OCI-LY7 (cell line): ENCODE results near the gene NSD1. TPM values are rescaled to one million over a fixed set of nuclear protein-coding genes. Genes with fewer than 3 reads are reported as not detected.

Source experiments
- BruUV-seq: library from RNA; stranded (reverse); fragments of 400-500 nt; replicated peaks from 2 replicates; lab custom pipeline; 2021; lab: Mats Ljungman, UMichigan
- CTCF ChIA-PET: fragments of 300-600 bp; sonication (Branson Sonifier 250); formaldehyde crosslinking; loops from one replicate; lab custom pipeline; 2022; ENCODE audit warnings: antibody characterized with exemption; ENCODE audit not compliant: unreplicated experiment; lab: Charles Lee
- POLR2A ChIA-PET: fragments of 300-600 bp; sonication (Branson Sonifier 250); formaldehyde crosslinking; loops from one replicate; lab custom pipeline; 2022; ENCODE audit warnings: antibody characterized with exemption; lab: Charles Lee
- DNase-seq: peaks from one replicate; pipeline ENCODE4 v3.0.0-alpha.2; 2015; ENCODE audit warnings: low spot score
- H2AFZ ChIP-seq: fragments of 200-600 bp; sonication (generic), shearing (Covaris generic); 2 replicates; pipeline ENCODE4 v1.6.1; 2014; ENCODE audit warnings: mild to moderate bottlenecking, antibody characterized with exemption, low read length, moderate library complexity
- H3K27ac ChIP-seq: fragments of 200-600 bp; sonication (generic); 2 replicates; pipeline ENCODE4 v1.5.1; 2014; ENCODE audit warnings: mixed run types, low read depth, mild to moderate bottlenecking, moderate library complexity, low read length, inconsistent platforms; ENCODE audit not compliant: poor library complexity, severe bottlenecking
- H3K36me3 ChIP-seq: fragments of 200-600 bp; sonication (generic); 2 replicates; pipeline ENCODE4 v1.6.1; 2014; ENCODE audit warnings: mild to moderate bottlenecking, antibody characterized with exemption, low read length, moderate library complexity, mixed read lengths; ENCODE audit not compliant: insufficient read depth
- H3K4me1 ChIP-seq: fragments of 200-600 bp; sonication (generic); 2 replicates; pipeline ENCODE4 v1.5.1; 2014; ENCODE audit warnings: mild to moderate bottlenecking, low read length; ENCODE audit not compliant: insufficient read depth, poor library complexity, severe bottlenecking
- H3K4me2 ChIP-seq: fragments of 200-600 bp; sonication (generic); 2 replicates; pipeline ENCODE4 v1.6.1; 2014; ENCODE audit warnings: mild to moderate bottlenecking, low read length
- H3K4me3 ChIP-seq: fragments of 200-600 bp; sonication (generic); 2 replicates; pipeline ENCODE4 v1.5.1; 2014; ENCODE audit warnings: mild to moderate bottlenecking, low read depth, low read length; ENCODE audit not compliant: poor library complexity, severe bottlenecking
- H3K79me2 ChIP-seq: fragments of 200-600 bp; sonication (generic); 2 replicates; pipeline ENCODE4 v1.6.1; 2016; ENCODE audit warnings: low read depth, mild to moderate bottlenecking, low read length, moderate library complexity, mixed read lengths; ENCODE audit not compliant: insufficient read depth
- H3K9me2 ChIP-seq: fragments of 200-600 bp; sonication (generic); 2 replicates; pipeline ENCODE4 v1.6.1; 2016; ENCODE audit warnings: mild to moderate bottlenecking, low read length, mixed read lengths; ENCODE audit not compliant: insufficient read depth
- H3K9me3 ChIP-seq: fragments of 200-600 bp; sonication (generic); 2 replicates; pipeline ENCODE4 v1.6.1; 2014; ENCODE audit warnings: mild to moderate bottlenecking, mixed run types, low read length, mixed read lengths
- H4K20me1 ChIP-seq: fragments of 200-600 bp; sonication (generic); 2 replicates; pipeline ENCODE4 v1.6.1; 2014; ENCODE audit warnings: mild to moderate bottlenecking, antibody characterized with exemption, low read length, moderate library complexity, mixed read lengths; ENCODE audit not compliant: insufficient read depth
- EZH2phosphoT487 ChIP-seq: fragments of 200-600 bp; sonication (generic); IDR thresholded peaks from 2 replicates; pipeline ENCODE4 v1.6.1; 2018; ENCODE audit warnings: low read depth, borderline replicate concordance, mild to moderate bottlenecking, mixed run types, antibody characterized with exemption, low read length, moderate library complexity, mixed read lengths
- intact Hi-C: fragments of 100-400 bp; cut with micrococcal nuclease; formaldehyde crosslinking; loops from one replicate; pipeline ENCODE4 v1.10.0; 2022; ENCODE audit not compliant: unreplicated experiment
- total RNA-seq, 2 experiments: library from RNA; depleted of rRNA in 1 of 2; stranded (reverse); fragments of >200 nt in 1 of 2; shearing (Covaris generic) in 1 of 2; gene quantifications; 2 replicates each; pipeline ENCODE4 v1.2.3, GENCODE V29; 2014 to 2022
- TF ChIP-seq, protein P1 (sequence below): fragments of 200-600 bp; sonication (generic); conservative IDR thresholded peaks from 2 replicates; pipeline ENCODE4 v1.5.1; 2014; ENCODE audit warnings: mild to moderate bottlenecking, antibody characterized with exemption, low read length, moderate library complexity, mixed read lengths

The NSD1 gene
- total RNA-seq, 2 experiments from 2014 or later: 64.3 to 142 TPM

DNA sequence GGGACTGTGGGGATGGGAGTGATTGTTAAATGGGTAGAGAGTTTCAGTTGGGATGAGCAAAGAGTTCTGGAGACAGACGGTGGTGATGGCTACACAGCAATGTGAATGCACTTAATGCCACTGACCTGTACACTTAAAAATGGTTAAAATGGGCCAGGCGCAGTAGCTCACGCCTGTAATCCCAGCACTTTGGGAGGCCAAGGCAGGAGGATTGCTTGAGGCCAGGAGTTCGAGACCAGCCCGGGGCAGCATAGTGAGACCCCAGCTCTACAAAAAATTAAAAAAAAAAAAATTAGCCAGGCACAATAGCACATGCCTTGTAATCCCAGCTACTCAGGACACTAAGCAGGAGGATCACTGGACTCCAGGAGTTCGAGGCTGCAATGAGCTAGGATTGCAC, 210.2 kb downstream of the NSD1 start:
- Histone ChIP-seq H3K4me3 (no peak overlapping the region), H2AFZ (no peak overlapping the region), H3K79me2 (peaks cover 76% of the 10 kb centered on the region), H3K9me3 (no peaks in the 10 kb centered on the region), H3K9me2 (no peaks in the 10 kb centered on the region), H3K4me2 (no peak overlapping the region), H3K36me3 (peaks cover 84% of the 10 kb centered on the region), H3K27ac (no peak overlapping the region), H4K20me1 (0 out of 2 replicates have a peak, but pooled peaks cover 4% of the 10 kb centered on the region), H3K4me1 (peaks cover 11% of the 10 kb centered on the region)
- no TSS peak for BruUV-seq
- ChIA-PET POLR2A (interaction anchor here (0.7 kb wide), 2 partner anchors 128 to 443 kb away, joined by 3 to 6 read pairs; no protein-coding TSS in a partner anchor), CTCF (no interaction called here)
- TF ChIP-seq, protein P1, sequence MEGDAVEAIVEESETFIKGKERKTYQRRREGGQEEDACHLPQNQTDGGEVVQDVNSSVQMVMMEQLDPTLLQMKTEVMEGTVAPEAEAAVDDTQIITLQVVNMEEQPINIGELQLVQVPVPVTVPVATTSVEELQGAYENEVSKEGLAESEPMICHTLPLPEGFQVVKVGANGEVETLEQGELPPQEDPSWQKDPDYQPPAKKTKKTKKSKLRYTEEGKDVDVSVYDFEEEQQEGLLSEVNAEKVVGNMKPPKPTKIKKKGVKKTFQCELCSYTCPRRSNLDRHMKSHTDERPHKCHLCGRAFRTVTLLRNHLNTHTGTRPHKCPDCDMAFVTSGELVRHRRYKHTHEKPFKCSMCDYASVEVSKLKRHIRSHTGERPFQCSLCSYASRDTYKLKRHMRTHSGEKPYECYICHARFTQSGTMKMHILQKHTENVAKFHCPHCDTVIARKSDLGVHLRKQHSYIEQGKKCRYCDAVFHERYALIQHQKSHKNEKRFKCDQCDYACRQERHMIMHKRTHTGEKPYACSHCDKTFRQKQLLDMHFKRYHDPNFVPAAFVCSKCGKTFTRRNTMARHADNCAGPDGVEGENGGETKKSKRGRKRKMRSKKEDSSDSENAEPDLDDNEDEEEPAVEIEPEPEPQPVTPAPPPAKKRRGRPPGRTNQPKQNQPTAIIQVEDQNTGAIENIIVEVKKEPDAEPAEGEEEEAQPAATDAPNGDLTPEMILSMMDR: no peak
- TF ChIP-seq EZH2phosphoT487: no peak
- DNase-seq: no peak
- intact Hi-C loops: no loop called here

DNA sequence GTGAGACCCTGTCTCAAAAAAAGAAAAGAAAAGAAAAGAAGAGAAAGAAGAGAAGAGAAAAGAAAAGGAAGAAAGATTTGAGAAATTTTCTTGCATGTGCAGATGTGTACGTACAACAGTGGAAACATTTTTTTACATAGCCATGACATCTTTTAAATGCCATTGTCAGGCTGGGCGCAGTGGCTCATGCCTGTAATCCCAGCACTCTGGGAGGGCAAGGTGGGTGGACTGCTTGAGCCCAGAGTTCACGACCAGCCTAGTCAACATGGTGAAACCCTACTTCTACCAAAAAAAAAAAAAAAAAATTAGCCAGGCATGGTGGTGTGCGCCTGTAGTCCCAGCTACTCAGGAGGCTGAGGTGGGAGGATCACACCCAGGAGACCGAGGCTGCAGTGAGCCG, 211.3 kb downstream of the NSD1 start:
- Histone ChIP-seq H3K9me2 (no peaks in the 10 kb centered on the region), H3K27ac (no peak overlapping the region), H3K4me2 (no peak overlapping the region), H3K79me2 (peaks cover 82% of the 10 kb centered on the region), H3K9me3 (no peaks in the 10 kb centered on the region), H2AFZ (no peak overlapping the region), H4K20me1 (0 out of 2 replicates have a peak, but pooled peaks cover 4% of the 10 kb centered on the region), H3K36me3 (peaks cover 81% of the 10 kb centered on the region), H3K4me1 (peaks cover 22% of the 10 kb centered on the region), H3K4me3 (no peak overlapping the region)
- ChIA-PET CTCF (no interaction called here), POLR2A (interaction anchor here (0.7 kb wide), 2 partner anchors 44 to 165 kb away, joined by 3 read pairs; no protein-coding TSS in a partner anchor)
- BruUV-seq: no TSS peak
- intact Hi-C loops: no loop called here
- TF ChIP-seq EZH2phosphoT487: no peak
- TF ChIP-seq, protein P1: no peak
- no peak for DNase-seq

DNA sequence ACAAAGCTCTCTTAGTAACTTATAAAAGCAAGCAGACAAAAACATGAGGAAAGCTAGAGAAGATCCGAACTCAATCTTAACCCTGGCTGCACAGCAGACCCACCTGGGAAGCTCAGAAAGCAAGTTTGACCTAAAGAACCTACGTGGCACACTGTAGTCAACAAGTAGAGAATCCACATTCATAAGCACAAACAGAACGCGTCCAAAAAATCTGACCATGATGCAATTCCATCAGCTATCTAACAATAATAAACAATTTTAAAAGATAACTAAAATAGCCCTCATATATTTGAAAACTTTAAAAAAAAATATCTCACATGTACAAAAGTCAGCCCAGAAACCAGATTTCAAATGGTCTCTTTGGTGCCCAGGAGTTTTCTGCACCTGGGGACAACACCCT, 213.2 kb downstream of the NSD1 start:
- ChIA-PET POLR2A (interaction anchor here (1.0 to 2.1 kb wide), 3 partner anchors 10 to 43 kb away, joined by 3 to 6 read pairs (median 3); no protein-coding TSS in a partner anchor), CTCF (no interaction called here)
- intact Hi-C loops: no loop called here
- no peak overlapping the region for H2AFZ ChIP-seq
- H4K20me1 ChIP-seq: peaks cover 11% of the 10 kb centered on the region; the same call in 1 of the 2 replicates
- DNase-seq: no peak
- H3K9me3 ChIP-seq: no peaks in the 10 kb centered on the region
- no peak overlapping the region for H3K27ac ChIP-seq
- H3K9me2 ChIP-seq: no peaks in the 10 kb centered on the region
- peaks cover 86% of the 10 kb centered on the region for H3K79me2 ChIP-seq
- no peak overlapping the region for H3K4me2 ChIP-seq
- H3K4me1 ChIP-seq: peaks cover 33% of the 10 kb centered on the region
- H3K4me3 ChIP-seq: no peak overlapping the region
- peaks cover 67% of the 10 kb centered on the region for H3K36me3 ChIP-seq
- BruUV-seq: no TSS peak
- TF ChIP-seq, protein P1: no peak
- no peak for TF ChIP-seq EZH2phosphoT487
